HEK293 (cell line): ENCODE results near the gene CHMP3.

Source experiments
- CTCF ChIA-PET: fragments of 350-600 bp; formaldehyde crosslinking; extraction: SDS; loops from one replicate; lab custom pipeline; 2021; ENCODE audit warnings: antibody characterized with exemption; lab: Yijun Ruan, JAX
- POLR2A ChIA-PET: fragments of 300-600 bp; formaldehyde crosslinking; extraction: SDS; loops from one replicate; lab custom pipeline; 2020; ENCODE audit warnings: antibody characterized with exemption, inconsistent platforms; lab: Yijun Ruan, JAX
- H3K27ac ChIP-seq: fragments of 200-500 bp; sonication (Bioruptor generic); 2 replicates; pipeline ENCODE4 v1.5.1; 2014; ENCODE audit warnings: low read depth, low read length, control low read depth, inconsistent platforms; ENCODE audit errors: extremely low read depth
- H3K36me3 ChIP-seq, 2 experiments: fragments of 200-500 bp in 1 of 2; sonication (Bioruptor generic) in 1 of 2; 1 replicate in 1 of 2; 2 replicates in 1 of 2; pipeline ENCODE4 v1.5.1; 2014 to 2017; ENCODE audit warnings: inconsistent platforms in 2 of 2, low read length in 2 of 2; ENCODE audit not compliant: control insufficient read depth in 2 of 2, insufficient read depth in 1 of 2
- H3K4me1 ChIP-seq: fragments of 200-500 bp; sonication (Bioruptor generic); 2 replicates; pipeline ENCODE4 v1.5.1; 2014; ENCODE audit warnings: mild to moderate bottlenecking, low read length, inconsistent platforms; ENCODE audit not compliant: control insufficient read depth, insufficient read depth
- H3K4me3 ChIP-seq: 2 replicates; pipeline ENCODE4 v1.5.1; 2011; ENCODE audit warnings: low read depth, mild to moderate bottlenecking, control low read depth, low read length, moderate library complexity
- H3K9me3 ChIP-seq: fragments of 200-500 bp; sonication (Bioruptor generic); 2 replicates; pipeline ENCODE4 v1.5.1; 2014; ENCODE audit warnings: low read depth, low read length, inconsistent platforms; ENCODE audit not compliant: control insufficient read depth, insufficient read depth
- AEBP2 ChIP-seq: fragments of 450-650 bp; formaldehyde crosslinking; IDR thresholded peaks from 2 replicates; pipeline ENCODE4 v1.5.1; 2016; ENCODE audit warnings: missing biosample characterization, missing genetic modification characterization, borderline replicate concordance
- BCL11A ChIP-seq: fragments of 450-650 bp; formaldehyde crosslinking; IDR thresholded peaks from 2 replicates; pipeline ENCODE4 v1.5.1; 2016; ENCODE audit warnings: low read depth, missing biosample characterization, missing genetic modification characterization
- EGR2 ChIP-seq: fragments of 450-650 bp; formaldehyde crosslinking; IDR thresholded peaks from 2 replicates; pipeline ENCODE4 v1.5.1; 2016; ENCODE audit warnings: low read depth, missing biosample characterization, missing genetic modification characterization
- HIC1 ChIP-seq: fragments of 450-650 bp; formaldehyde crosslinking; IDR thresholded peaks from 2 replicates; pipeline ENCODE4 v1.5.1; 2016; ENCODE audit warnings: missing biosample characterization, missing genetic modification characterization
- HOXC10 ChIP-seq: sonication (generic); formaldehyde crosslinking; IDR thresholded peaks from 2 replicates; pipeline ENCODE4 v1.8.1; 2023; ENCODE audit warnings: mild to moderate bottlenecking, missing genetic modification reagents
- KLF17 ChIP-seq: fragments of 450-650 bp; formaldehyde crosslinking; IDR thresholded peaks from 2 replicates; pipeline ENCODE4 v1.5.1; 2016; ENCODE audit warnings: missing biosample characterization, missing genetic modification characterization
- PRDM1 ChIP-seq: fragments of 450-650 bp; formaldehyde crosslinking; IDR thresholded peaks from 2 replicates; pipeline ENCODE4; 2016; ENCODE audit warnings: missing biosample characterization, missing genetic modification characterization
- PRDM10 ChIP-seq: fragments of 450-650 bp; formaldehyde crosslinking; IDR thresholded peaks from 2 replicates; pipeline ENCODE4 v1.5.1; 2016; ENCODE audit warnings: missing biosample characterization, missing genetic modification characterization
- RBAK ChIP-seq: fragments of 450-650 bp; formaldehyde crosslinking; IDR thresholded peaks from 2 replicates; pipeline ENCODE4 v1.5.1; 2016; ENCODE audit warnings: missing biosample characterization, missing genetic modification characterization
- SETDB1 ChIP-seq: IDR thresholded peaks from one replicate; pipeline ENCODE4 v1.6.1; 2017; ENCODE audit warnings: mild to moderate bottlenecking, low read length, moderate library complexity, mixed read lengths; ENCODE audit not compliant: insufficient read length
- ZEB2 ChIP-seq: fragments of 450-650 bp; formaldehyde crosslinking; IDR thresholded peaks from 2 replicates; pipeline ENCODE4 v1.5.1; 2016; ENCODE audit warnings: missing biosample characterization, missing genetic modification characterization
- ZFP69B ChIP-seq: fragments of 450-650 bp; formaldehyde crosslinking; IDR thresholded peaks from 2 replicates; pipeline ENCODE4 v1.5.1; 2016; ENCODE audit warnings: missing biosample characterization, missing genetic modification characterization
- ZNF24 ChIP-seq: fragments of 450-650 bp; formaldehyde crosslinking; IDR thresholded peaks from 2 replicates; pipeline ENCODE4 v1.5.1; 2016; ENCODE audit warnings: missing biosample characterization, missing genetic modification characterization
- ZNF280C ChIP-seq: fragments of 450-650 bp; formaldehyde crosslinking; IDR thresholded peaks from 2 replicates; pipeline ENCODE4 v1.5.1; 2016; ENCODE audit warnings: missing biosample characterization, missing genetic modification characterization
- ZNF473 ChIP-seq: fragments of 450-650 bp; formaldehyde crosslinking; IDR thresholded peaks from 2 replicates; pipeline ENCODE4 v1.5.1; 2017; ENCODE audit warnings: missing biosample characterization, missing genetic modification characterization
- ZNF521 ChIP-seq: fragments of 450-650 bp; formaldehyde crosslinking; IDR thresholded peaks from 2 replicates; pipeline ENCODE4 v1.5.1; 2017; ENCODE audit warnings: missing biosample characterization, mild to moderate bottlenecking, missing genetic modification characterization
- ZNF701 ChIP-seq: fragments of 450-650 bp; formaldehyde crosslinking; IDR thresholded peaks from 2 replicates; pipeline ENCODE4 v1.5.1; 2016; ENCODE audit warnings: missing biosample characterization, missing genetic modification characterization
- TF ChIP-seq, protein P1 (sequence below): fragments of 450-650 bp; formaldehyde crosslinking; IDR thresholded peaks from 2 replicates; pipeline ENCODE4 v1.5.1; 2016; ENCODE audit warnings: missing biosample characterization, missing genetic modification characterization
- TF ChIP-seq, protein P2 (sequence below): fragments of 450-650 bp; formaldehyde crosslinking; IDR thresholded peaks from 2 replicates; pipeline ENCODE4 v1.5.1; 2016; ENCODE audit warnings: missing biosample characterization, missing genetic modification characterization

The CHMP3 gene

DNA sequence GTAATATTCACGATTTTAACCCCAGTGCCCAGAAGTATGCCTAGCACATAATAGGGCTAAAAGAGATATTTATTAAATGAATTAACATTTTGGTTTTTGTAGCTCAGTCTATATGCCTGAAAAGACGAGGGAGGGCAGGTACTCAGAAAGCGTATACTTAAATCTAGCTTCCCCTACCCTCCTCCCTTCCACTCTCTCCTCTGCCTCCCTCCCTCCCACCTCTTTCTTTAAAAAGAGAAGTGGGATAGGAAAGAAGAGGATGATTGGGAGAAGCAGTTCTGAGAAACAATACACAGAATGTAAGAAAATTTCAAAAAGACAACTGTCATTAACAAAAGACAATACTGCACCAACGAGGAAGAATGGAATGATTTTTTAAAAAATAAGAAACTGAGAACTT lies 39.8 kb downstream of the CHMP3 start:
- H3K4me1 ChIP-seq = peaks cover 12% of the 10 kb centered on the region
- no peak overlapping the region for H3K27ac ChIP-seq
- CTCF ChIA-PET = no interaction called here
- peaks cover 0 to 7% of the 10 kb centered on the region in 2 experiments; a peak in 2 of 3 replicates for H3K36me3 ChIP-seq
- no peaks in the 10 kb centered on the region for H3K9me3 ChIP-seq
- TF ChIP-seq ZNF280C (tag by site-specific recombination) (no peak), ZNF701 (tag by site-specific recombination) (no peak), HOXC10 (no peak), SETDB1 (no peak), RBAK (no peak), PRDM10 (tag by site-specific recombination) (no peak), KLF17 (tag by site-specific recombination) (no peak), BCL11A (tag by site-specific recombination) (no peak), ZNF473 (tag by site-specific recombination) (no peak), EGR2 (tag by site-specific recombination) (no peak)
- TF ChIP-seq, protein P1, sequence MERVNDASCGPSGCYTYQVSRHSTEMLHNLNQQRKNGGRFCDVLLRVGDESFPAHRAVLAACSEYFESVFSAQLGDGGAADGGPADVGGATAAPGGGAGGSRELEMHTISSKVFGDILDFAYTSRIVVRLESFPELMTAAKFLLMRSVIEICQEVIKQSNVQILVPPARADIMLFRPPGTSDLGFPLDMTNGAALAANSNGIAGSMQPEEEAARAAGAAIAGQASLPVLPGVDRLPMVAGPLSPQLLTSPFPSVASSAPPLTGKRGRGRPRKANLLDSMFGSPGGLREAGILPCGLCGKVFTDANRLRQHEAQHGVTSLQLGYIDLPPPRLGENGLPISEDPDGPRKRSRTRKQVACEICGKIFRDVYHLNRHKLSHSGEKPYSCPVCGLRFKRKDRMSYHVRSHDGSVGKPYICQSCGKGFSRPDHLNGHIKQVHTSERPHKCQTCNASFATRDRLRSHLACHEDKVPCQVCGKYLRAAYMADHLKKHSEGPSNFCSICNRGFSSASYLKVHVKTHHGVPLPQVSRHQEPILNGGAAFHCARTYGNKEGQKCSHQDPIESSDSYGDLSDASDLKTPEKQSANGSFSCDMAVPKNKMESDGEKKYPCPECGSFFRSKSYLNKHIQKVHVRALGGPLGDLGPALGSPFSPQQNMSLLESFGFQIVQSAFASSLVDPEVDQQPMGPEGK (tag by site-specific recombination) = no peak
- POLR2A ChIA-PET = no interaction called here
- H3K4me3 ChIP-seq = no peak overlapping the region

GRCh38 chr2:86522711-86523110 lies 40.5 kb downstream of the CHMP3 start:
- Histone ChIP-seq H3K9me3 (no peaks in the 10 kb centered on the region), H3K4me1 (peaks cover 12% of the 10 kb centered on the region), H3K27ac (no peak overlapping the region), H3K36me3 (peaks cover 0 to 6% of the 10 kb centered on the region in 2 experiments; a peak in 1 of 3 replicates), H3K4me3 (no peak overlapping the region)
- TF ChIP-seq, protein P2, sequence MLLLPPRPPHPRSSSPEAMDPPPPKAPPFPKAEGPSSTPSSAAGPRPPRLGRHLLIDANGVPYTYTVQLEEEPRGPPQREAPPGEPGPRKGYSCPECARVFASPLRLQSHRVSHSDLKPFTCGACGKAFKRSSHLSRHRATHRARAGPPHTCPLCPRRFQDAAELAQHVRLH = no peak
- TF ChIP-seq PRDM1 (tag by site-specific recombination) (no peak), BCL11A (tag by site-specific recombination) (no peak), ZNF521 (tag by site-specific recombination) (no peak), EGR2 (tag by site-specific recombination) (no peak), ZNF24 (no peak), AEBP2 (tag by site-specific recombination) (no peak), ZFP69B (tag by site-specific recombination) (no peak), HIC1 (no peak), ZEB2 (tag by site-specific recombination) (no peak)
- ChIA-PET CTCF (no interaction called here), POLR2A (no interaction called here)
